Stimulated activated CD4-positive, alpha-beta T cell treated with anti-CD3 and anti-CD28 coated beads, Interleukin-15, amount 100 ng/mL, for 24 hours (primary cell): Measurements from ENCODE around the gene ANKRD60.
A peak's percentile ranks its signal among the peaks of the same experiment; 100 is the strongest.

Experiments used
- DNase-seq: peaks from one replicate; pipeline ENCODE4 v3.0.0-alpha.2; 2020

The ANKRD60 gene

GRCh38 chr20:58184063-58184462, 44.4 kb downstream of the ANKRD60 start:
- DNase-seq = no peak

GRCh38 chr20:58182521-58183140, 45.8 kb downstream of the ANKRD60 start:
- DNase-seq = no peak

- peak; percentile 74 for DNase-seq
Measured at GRCh38 chr20:58179432-58180099, 48.9 kb downstream of the ANKRD60 start.

DNA sequence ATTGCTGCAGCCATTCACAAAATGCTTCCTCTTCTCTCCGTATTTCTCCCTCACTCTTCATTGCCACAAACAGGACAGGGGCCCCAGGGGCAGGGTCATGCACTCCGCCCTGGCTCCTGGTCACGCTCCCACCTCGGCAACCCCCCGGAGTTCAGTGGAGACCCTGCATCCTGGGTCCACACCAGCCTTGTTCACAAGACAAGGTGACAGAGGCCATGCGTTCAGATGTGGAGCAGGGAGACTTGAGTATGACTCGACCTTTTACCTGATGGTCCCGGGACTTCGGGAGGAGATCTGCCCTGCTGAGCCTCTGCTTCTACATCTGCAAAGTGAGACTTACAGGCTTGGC, 49.4 kb downstream of the ANKRD60 start:
- DNase-seq = no peak

- DNase-seq = no peak
Measured at GRCh38 chr20:58177799-58178198, 50.7 kb downstream of the ANKRD60 start.

- DNase-seq = no peak
Measured at GRCh38 chr20:58175836-58176235, 52.6 kb downstream of the ANKRD60 start.

- no peak for DNase-seq
Measured at GRCh38 chr20:58175425-58175824, 53.0 kb downstream of the ANKRD60 start.

- DNase-seq = no peak
Measured at GRCh38 chr20:58174708-58175280, 53.7 kb downstream of the ANKRD60 start.

- DNase-seq = no peak
Measured at GRCh38 chr20:58173930-58174707, 54.3 kb downstream of the ANKRD60 start.

DNA sequence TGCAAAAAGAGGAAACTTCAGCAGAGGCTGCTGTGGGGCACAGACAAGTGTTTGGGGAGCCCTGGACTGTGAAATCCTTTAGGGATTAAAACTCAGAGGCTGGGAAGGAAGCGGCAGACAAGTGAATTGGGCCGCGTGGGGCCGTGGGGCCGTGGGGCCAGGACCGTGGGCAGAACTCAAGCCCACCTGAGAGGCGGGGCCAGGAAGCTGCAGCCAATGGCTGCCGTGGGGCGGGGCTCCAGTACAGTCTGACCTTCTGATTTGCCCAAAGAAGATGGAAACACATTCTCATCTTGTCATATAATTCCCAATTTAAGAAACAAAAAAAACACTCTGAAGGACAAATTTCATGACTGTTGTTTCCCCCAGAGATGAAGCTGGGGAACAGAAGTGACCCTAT, 55.4 kb downstream of the ANKRD60 start:
- DNase-seq = no peak

DNA sequence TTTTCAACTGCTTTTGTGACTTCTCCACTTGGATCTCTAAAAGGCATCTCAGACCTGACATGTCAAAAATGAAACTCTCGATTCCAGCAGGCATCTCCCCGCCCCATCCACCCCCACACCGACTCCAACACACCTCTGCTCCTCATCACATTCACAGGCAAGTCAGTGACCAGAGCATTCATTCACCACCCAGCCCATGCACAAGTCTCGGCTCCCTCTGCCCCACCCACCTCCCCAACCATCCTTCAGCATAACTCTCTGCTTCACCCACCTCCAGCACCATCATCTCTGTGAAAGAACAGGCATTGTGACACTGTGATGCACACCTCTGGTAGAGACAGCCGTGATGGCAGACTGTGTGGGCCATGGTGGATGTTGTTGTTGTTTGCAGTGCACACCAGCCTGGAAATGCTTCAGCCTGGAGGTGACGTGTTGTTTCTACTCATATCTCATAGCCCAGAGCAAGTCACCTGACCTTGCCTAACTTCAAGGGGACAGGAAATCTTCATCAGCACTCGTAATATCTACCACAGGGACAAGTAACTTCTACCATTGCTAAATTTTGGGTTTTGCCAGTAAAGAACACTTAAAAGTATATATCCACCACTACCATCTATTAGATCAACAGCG, 56.5 kb downstream of the ANKRD60 start:
- DNase-seq = no peak

- no peak for DNase-seq
Measured at GRCh38 chr20:58169450-58169849, 59.0 kb downstream of the ANKRD60 start.

- DNase-seq = no peak
Measured at GRCh38 chr20:58168843-58169242, 59.6 kb downstream of the ANKRD60 start.

DNA sequence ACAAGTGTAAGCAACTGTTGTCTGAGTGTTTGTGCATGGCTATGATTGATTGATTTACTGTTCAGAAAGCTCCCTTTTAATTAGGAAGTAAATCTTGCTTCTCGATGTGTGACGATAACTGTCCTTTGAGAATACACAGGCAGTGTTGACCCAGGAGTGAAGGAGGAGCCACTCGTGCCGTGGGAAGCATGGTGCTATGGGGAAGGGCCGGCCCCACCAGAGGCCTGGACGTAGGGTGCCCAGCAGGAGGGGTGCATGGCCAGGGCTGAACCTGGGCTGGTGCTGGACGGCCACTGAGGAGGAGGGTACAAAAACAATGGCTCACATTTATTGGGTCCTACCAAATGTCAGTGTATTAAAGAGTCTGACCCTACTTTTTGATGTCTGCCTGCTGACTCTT, 60.7 kb downstream of the ANKRD60 start:
- DNase-seq = no peak
